HFF-Myc (cell line): ENCODE measurements around the gene COX8A.

Experiments
- DNase-seq: peaks from one replicate; pipeline ENCODE4 v3.0.0-alpha.2; 2011; ENCODE audit warnings: low read depth; ENCODE audit errors: extremely low read depth
- H3K4me3 ChIP-seq: replicated peaks from 2 replicates; pipeline ENCODE4 v1.5.1; 2011; ENCODE audit warnings: low read depth, mild to moderate bottlenecking, control low read depth, low read length
- TF ChIP-seq, protein P1 (sequence below): IDR thresholded peaks from 2 replicates; pipeline ENCODE4 v1.5.1; 2012; ENCODE audit warnings: mild to moderate bottlenecking, low read depth, low read length, control low read depth; ENCODE audit errors: missing control alignments

COX8A gene

GRCh38 chr11:64001484-64002420, 27.3 kb downstream of the COX8A start:
- DNase-seq, result no peak
- H3K4me3 ChIP-seq, result no peak overlapping the region
- TF ChIP-seq, protein P1, sequence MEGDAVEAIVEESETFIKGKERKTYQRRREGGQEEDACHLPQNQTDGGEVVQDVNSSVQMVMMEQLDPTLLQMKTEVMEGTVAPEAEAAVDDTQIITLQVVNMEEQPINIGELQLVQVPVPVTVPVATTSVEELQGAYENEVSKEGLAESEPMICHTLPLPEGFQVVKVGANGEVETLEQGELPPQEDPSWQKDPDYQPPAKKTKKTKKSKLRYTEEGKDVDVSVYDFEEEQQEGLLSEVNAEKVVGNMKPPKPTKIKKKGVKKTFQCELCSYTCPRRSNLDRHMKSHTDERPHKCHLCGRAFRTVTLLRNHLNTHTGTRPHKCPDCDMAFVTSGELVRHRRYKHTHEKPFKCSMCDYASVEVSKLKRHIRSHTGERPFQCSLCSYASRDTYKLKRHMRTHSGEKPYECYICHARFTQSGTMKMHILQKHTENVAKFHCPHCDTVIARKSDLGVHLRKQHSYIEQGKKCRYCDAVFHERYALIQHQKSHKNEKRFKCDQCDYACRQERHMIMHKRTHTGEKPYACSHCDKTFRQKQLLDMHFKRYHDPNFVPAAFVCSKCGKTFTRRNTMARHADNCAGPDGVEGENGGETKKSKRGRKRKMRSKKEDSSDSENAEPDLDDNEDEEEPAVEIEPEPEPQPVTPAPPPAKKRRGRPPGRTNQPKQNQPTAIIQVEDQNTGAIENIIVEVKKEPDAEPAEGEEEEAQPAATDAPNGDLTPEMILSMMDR, result no peak

DNA sequence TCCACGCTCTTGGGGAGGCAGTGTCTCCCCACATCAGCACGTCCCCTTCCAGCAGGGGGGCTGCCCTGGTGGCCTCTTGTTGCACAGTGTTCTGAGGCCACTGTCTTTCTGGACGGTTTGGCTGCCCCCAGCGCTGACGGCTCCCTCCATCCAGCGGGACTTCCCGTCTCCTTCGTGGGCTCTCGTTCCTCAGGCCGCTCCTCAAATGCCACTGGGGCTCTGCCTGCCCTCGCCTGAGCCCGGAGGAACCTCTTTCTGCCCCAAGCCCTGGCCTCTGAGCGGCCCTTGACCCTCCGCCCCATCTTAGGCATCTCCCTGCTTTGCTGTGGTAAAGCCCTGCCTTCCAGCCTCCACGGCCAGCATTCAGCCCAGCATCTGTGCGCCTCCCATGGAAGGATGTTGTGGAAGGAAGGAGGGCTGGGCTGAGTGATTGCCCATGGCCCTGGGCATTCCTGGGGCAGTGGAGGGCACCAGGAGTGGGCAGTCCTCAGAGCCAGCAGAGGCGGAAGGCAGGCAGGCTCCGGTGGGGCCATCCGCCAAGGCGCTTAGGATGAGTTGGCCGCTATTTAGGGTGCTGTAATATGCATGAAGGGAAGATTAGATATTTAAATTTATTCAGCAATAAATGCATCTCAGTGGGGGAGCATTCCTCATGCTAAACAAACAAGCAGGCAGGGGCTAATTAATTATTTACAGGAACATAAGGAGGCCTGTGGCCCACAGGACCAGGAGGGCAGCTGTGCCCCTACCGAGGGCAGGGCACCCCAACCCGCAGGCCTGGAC, 29.6 kb downstream of the COX8A start:
- H3K4me3 ChIP-seq, result no peak overlapping the region
- TF ChIP-seq, protein P1, result no peak
- no peak for DNase-seq

- H3K4me3 ChIP-seq, result no peak overlapping the region
- DNase-seq, result no peak
- TF ChIP-seq, protein P1, result no peak
Measured at GRCh38 chr11:64004590-64004984, 30.2 kb downstream of the COX8A start.

GRCh38 chr11:64005691-64006090, 31.3 kb downstream of the COX8A start:
- TF ChIP-seq, protein P1, result no peak
- H3K4me3 ChIP-seq, result no peak overlapping the region
- DNase-seq, result no peak

DNA sequence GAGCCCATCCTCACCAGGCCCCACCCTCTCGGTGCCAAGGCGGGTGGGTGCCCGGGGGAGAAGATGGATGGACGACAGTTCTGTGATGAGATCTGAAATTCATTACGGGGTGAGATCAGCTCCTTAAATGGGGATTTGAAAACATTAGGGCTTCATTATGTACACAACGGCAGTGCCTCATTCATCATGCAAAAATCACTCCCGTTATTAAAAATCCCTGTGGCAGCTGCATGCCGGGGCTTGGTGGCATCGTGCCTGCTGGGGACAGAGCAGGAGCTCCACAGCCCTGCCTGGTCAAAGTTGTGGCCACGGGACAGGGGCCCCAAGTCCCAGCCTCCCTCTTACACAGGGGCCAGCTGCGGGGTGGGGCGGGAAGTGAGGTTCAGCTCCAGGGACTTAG, 32.0 kb downstream of the COX8A start:
- no peak overlapping the region for H3K4me3 ChIP-seq
- no peak for DNase-seq
- TF ChIP-seq, protein P1, result no peak

GRCh38 chr11:64007160-64007628, 32.8 kb downstream of the COX8A start:
- TF ChIP-seq, protein P1, result peak; percentile 6
- no peak for DNase-seq
- peak overlapping the region; percentile 3; the same call in 1 of the 2 replicates for H3K4me3 ChIP-seq
